Measurements from ENCODE around the gene TTC33.

- TF ChIP-seq, protein P1, sequence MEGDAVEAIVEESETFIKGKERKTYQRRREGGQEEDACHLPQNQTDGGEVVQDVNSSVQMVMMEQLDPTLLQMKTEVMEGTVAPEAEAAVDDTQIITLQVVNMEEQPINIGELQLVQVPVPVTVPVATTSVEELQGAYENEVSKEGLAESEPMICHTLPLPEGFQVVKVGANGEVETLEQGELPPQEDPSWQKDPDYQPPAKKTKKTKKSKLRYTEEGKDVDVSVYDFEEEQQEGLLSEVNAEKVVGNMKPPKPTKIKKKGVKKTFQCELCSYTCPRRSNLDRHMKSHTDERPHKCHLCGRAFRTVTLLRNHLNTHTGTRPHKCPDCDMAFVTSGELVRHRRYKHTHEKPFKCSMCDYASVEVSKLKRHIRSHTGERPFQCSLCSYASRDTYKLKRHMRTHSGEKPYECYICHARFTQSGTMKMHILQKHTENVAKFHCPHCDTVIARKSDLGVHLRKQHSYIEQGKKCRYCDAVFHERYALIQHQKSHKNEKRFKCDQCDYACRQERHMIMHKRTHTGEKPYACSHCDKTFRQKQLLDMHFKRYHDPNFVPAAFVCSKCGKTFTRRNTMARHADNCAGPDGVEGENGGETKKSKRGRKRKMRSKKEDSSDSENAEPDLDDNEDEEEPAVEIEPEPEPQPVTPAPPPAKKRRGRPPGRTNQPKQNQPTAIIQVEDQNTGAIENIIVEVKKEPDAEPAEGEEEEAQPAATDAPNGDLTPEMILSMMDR (IDR thresholded peaks at IDR 0.05), result no peak
- TF ChIP-seq POLR2A (IDR thresholded peaks at IDR 0.05), result no peak
Measured at GRCh38 chr5:40681363-40682153, 74.2 kb downstream of the TTC33 start.

All from right lobe of liver (tissue), 4 donors.